ENCODE results near the gene TANGO2. TPM values are rescaled to one million over a fixed set of nuclear protein-coding genes. Genes with fewer than 3 reads are reported as not detected.
A peak's percentile ranks its signal among the peaks of the same experiment; 100 is the strongest.

TANGO2 gene
- total and polyA plus RNA-seq, 9 of the 15 experiments (the other 6 are each of a cell fraction or from before 2014, with no cell fraction given), result 15.5 to 94.9 (median 70.1) TPM

DNA sequence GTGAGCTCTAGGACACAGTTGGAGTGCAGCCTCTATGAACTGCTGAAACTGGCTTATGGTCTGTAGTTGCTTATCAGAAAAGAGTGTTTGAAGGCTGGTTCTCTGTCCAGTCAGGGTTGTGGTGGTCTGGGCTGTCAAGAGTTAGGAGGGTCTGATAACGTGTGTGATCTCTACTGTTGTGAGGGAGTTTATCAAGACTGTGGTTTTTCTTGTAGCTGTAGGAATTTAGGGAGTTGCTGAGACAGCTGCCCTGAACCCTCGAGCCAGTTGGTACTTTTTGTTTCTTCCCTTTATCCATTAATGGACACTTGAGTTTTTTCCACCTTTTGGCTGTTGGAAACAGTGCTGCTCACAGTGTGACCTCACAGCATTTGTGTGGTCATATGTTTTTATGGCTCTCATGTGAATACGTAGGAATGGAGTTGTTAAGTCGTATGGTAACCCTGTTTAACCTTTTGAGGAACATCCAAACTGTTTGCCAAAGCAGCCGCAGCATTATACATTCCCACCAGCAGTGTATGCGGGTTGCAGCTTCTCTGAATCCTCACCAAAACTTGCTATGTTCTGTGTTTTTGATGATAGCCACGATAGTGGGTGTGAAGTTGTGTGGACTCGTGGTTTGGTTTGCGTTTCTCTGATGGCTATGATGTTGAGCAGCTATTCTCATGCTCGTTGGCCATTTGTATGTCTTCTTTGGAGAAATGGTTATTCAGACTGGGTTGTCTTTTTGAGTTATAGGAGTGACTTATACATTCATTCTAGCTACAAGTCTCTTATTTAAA lies 38.3 kb downstream of the TANGO2 start (continued):
- no peak for TF ChIP-seq ZNF655 (CRISPR knock-in tag; IDR thresholded peaks at IDR 0.05)
- TF ChIP-seq, protein P1, sequence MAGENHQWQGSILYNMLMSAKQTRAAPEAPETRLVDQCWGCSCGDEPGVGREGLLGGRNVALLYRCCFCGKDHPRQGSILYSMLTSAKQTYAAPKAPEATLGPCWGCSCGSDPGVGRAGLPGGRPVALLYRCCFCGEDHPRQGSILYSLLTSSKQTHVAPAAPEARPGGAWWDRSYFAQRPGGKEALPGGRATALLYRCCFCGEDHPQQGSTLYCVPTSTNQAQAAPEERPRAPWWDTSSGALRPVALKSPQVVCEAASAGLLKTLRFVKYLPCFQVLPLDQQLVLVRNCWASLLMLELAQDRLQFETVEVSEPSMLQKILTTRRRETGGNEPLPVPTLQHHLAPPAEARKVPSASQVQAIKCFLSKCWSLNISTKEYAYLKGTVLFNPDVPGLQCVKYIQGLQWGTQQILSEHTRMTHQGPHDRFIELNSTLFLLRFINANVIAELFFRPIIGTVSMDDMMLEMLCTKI (IDR thresholded peaks at IDR 0.05; ENCODE audit: partially characterized antibody), result no peak
- TF ChIP-seq SMARCB1 (IDR thresholded peaks at IDR 0.05; ENCODE audit: insufficient read length, low read depth), result peak; percentile 98
- TF ChIP-seq TBP (optimal IDR thresholded peaks at IDR 0.05; ENCODE audit: low read depth, low read length), result peak; percentile 37
- TF ChIP-seq HNRNPL (IDR thresholded peaks at IDR 0.05; ENCODE audit: low read depth, low read length), result 0 out of 2 replicates have a peak, but pooled peaks have one; percentile 49
- no peak for TF ChIP-seq NONO (IDR thresholded peaks at IDR 0.05; ENCODE audit: low read depth in 2 of 2, low read length in 1 of 2)
- TF ChIP-seq MNT (conservative IDR thresholded peaks at IDR 0.05), result no peak
- TF ChIP-seq, protein P2, sequence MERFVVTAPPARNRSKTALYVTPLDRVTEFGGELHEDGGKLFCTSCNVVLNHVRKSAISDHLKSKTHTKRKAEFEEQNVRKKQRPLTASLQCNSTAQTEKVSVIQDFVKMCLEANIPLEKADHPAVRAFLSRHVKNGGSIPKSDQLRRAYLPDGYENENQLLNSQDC (CRISPR knock-in tag; IDR thresholded peaks at IDR 0.05), result no peak; the same call in 1 of the 2 replicates
- no peak for TF ChIP-seq E2F8 (IDR thresholded peaks at IDR 0.05; ENCODE audit: low read depth, partially characterized antibody)
- TF ChIP-seq GTF2E2 (tag; IDR thresholded peaks at IDR 0.05), result peak; percentile 73; the same call in 1 of the 2 replicates
- TF ChIP-seq ZNF143 (CRISPR knock-in tag; IDR thresholded peaks at IDR 0.05), result no peak
- TF ChIP-seq NFE2 (IDR thresholded peaks at IDR 0.05; ENCODE audit: low read depth), result no peak; the same call in 1 of the 2 replicates
- TF ChIP-seq ID3 (CRISPR knock-in tag; IDR thresholded peaks at IDR 0.05), result 0 out of 2 replicates have a peak, but pooled peaks have one; percentile 5
- peak; percentile 89 for TF ChIP-seq ID3 (tag; IDR thresholded peaks at IDR 0.05)
- peak; percentile 88; the same call in 1 of the 2 replicates for TF ChIP-seq TEAD2 (tag; IDR thresholded peaks at IDR 0.05)
- no peak for TF ChIP-seq GTF2A2 (tag; IDR thresholded peaks at IDR 0.05)
- TF ChIP-seq IRF2 (CRISPR knock-in tag; IDR thresholded peaks at IDR 0.05), result no peak
- no peak for TF ChIP-seq SIN3B (IDR thresholded peaks at IDR 0.05; ENCODE audit: low read depth)
- TF ChIP-seq NFRKB (IDR thresholded peaks at IDR 0.05; ENCODE audit: low read depth), result no peak; the same call in none of the 2 replicates

All from K562 (cell line).